K562 (cell line): Measurements from ENCODE around the gene HMCN1. TPM values are rescaled to one million over a fixed set of nuclear protein-coding genes. Genes with fewer than 3 reads are reported as not detected.
"Not testable (repeated sequence)": the region's sequence is repeated elsewhere in the genome, so short reads cannot be mapped to it uniquely, and the experiment has no call there.

Source experiments
- ATAC-seq: fragments of 200-7000 bp; cut with Tn5 transposase; 3 replicates; pipeline ENCODE4 v1.9.1; 2020; ENCODE audit warnings: moderate library complexity
- BruUV-seq: library from RNA; stranded (reverse); fragments of 400-500 nt; replicated peaks from 2 replicates; lab custom pipeline; 2021; lab: Mats Ljungman, UMichigan
- CTCF ChIA-PET: fragments of 300-600 bp; formaldehyde crosslinking; extraction: SDS; loops from one replicate; lab custom pipeline; 2021; ENCODE audit warnings: low intra/inter-chr PET ratio; lab: Yijun Ruan, JAX
- POLR2A ChIA-PET: fragments of 300-600, 350-650 bp; sonication (Branson Sonifier 250); formaldehyde crosslinking; extraction: SDS; loops from one replicate; lab custom pipeline; 2021; ENCODE audit warnings: antibody characterized with exemption, inconsistent platforms; lab: Yijun Ruan, JAX
- DNase-seq, 4 experiments: peaks; one replicate each; pipeline versions ENCODE4 v3.0.0 to v3.0.0-alpha.2; 2011 to 2018; ENCODE audit warnings: low spot score in 3 of 4, mixed read lengths in 3 of 4; ENCODE audit errors: extremely low read depth in 1 of 4
- FAIRE-seq: peaks from 2 replicates; lab custom pipeline; 2011; peaks lifted over from hg19 to GRCh38; lab: Jason Lieb, UNC
- H2AFZ ChIP-seq: 2 replicates; pipeline ENCODE4 v1.6.0; 2011; ENCODE audit warnings: low read depth, low read length, control low read depth, inconsistent platforms
- H3K27ac ChIP-seq: fragments of 200-600 bp; 3 replicates; pipeline ENCODE4 v1.8.0; 2011; ENCODE audit warnings: low read depth, mild to moderate bottlenecking, control low read depth, inconsistent platforms, low read length, moderate library complexity, mixed read lengths; ENCODE audit errors: extremely low read depth
- H3K27me3 ChIP-seq, 2 experiments: fragments of 300-600 bp in 1 of 2; 2 replicates in 1 of 2; 3 replicates in 1 of 2; pipeline versions ENCODE4 v1.6.0 to v1.8.0; 2011; ENCODE audit warnings: inconsistent platforms in 2 of 2, low read length in 2 of 2, mild to moderate bottlenecking in 1 of 2, mixed read lengths in 1 of 2, moderate library complexity in 1 of 2; ENCODE audit not compliant: control insufficient read depth in 2 of 2, insufficient read depth in 2 of 2
- H3K36me3 ChIP-seq: fragments of 300-600 bp; 3 replicates; pipeline ENCODE4 v1.8.0; 2011; ENCODE audit warnings: mild to moderate bottlenecking, low read length, inconsistent platforms; ENCODE audit not compliant: control insufficient read depth, insufficient read depth
- H3K4me1 ChIP-seq, 2 experiments: fragments of 200-600 bp in 1 of 2; replicated peaks in 1 of 2; 2 replicates in 1 of 2; 3 replicates in 1 of 2; pipeline versions ENCODE4 v1.5.1 to v1.8.0; 2011; ENCODE audit warnings: inconsistent platforms in 2 of 2, low read length in 2 of 2, mild to moderate bottlenecking in 1 of 2, mixed read lengths in 1 of 2, moderate library complexity in 1 of 2; ENCODE audit not compliant: control insufficient read depth in 2 of 2, insufficient read depth in 2 of 2
- H3K4me2 ChIP-seq: 2 replicates; pipeline ENCODE4 v1.6.1; 2011; ENCODE audit warnings: low read length, control low read depth, inconsistent platforms, mixed read lengths; ENCODE audit not compliant: insufficient read depth
- H3K4me3 ChIP-seq: fragments of 200-600 bp; sonication (generic), shearing (Covaris generic); 2 replicates; pipeline ENCODE4 v1.5.1; 2016; ENCODE audit warnings: control low read depth, inconsistent platforms
- H3K79me2 ChIP-seq: fragments of 200-600 bp; 3 replicates; pipeline ENCODE4 v1.8.0; 2011; ENCODE audit warnings: low read length, inconsistent platforms; ENCODE audit not compliant: control insufficient read depth, insufficient read depth
- H3K9ac ChIP-seq, 2 experiments: 2 replicates each; pipeline versions ENCODE4 v1.6.0 to v1.6.1; 2011; ENCODE audit warnings: low read depth in 2 of 2, low read length in 2 of 2, control low read depth in 1 of 2, inconsistent platforms in 1 of 2, mild to moderate bottlenecking in 1 of 2, mixed read lengths in 1 of 2; ENCODE audit not compliant: insufficient read depth in 1 of 2
- H3K9me1 ChIP-seq: one replicate; pipeline ENCODE4 v1.6.0; 2011; ENCODE audit warnings: inconsistent platforms, mild to moderate bottlenecking, low read length, moderate library complexity; ENCODE audit not compliant: control insufficient read depth, insufficient read depth
- H3K9me3 ChIP-seq: replicated peaks from 2 replicates; pipeline ENCODE4 v1.5.1; 2011; ENCODE audit warnings: low read depth, low read length, inconsistent platforms; ENCODE audit not compliant: control insufficient read depth, insufficient read depth
- H4K20me1 ChIP-seq: replicated peaks from 2 replicates; pipeline ENCODE4 v1.6.1; 2011; ENCODE audit warnings: low read length, inconsistent platforms, mixed read lengths; ENCODE audit not compliant: control insufficient read depth, insufficient read depth
- GABPB1 ChIP-seq: sonication (generic); formaldehyde crosslinking; IDR thresholded peaks from 2 replicates; pipeline ENCODE4 v1.8.0; 2022; ENCODE audit warnings: mild to moderate bottlenecking, missing genetic modification reagents
- ZBED1 ChIP-seq: IDR thresholded peaks from 2 replicates; pipeline ENCODE4 v1.6.1; 2014
- ZNF134 ChIP-seq: fragments of 250-450 bp; sonication (Bioruptor Pico); conservative IDR thresholded peaks from 2 replicates; pipeline ENCODE4 v1.4.0; 2020
- WGBS: fragments of 100-300 bp; shearing (Covaris generic); methylation state at CpG from one replicate; pipeline ENCODE4 v1.1.6; 2016; ENCODE audit warnings: low coverage, mixed read lengths; ENCODE audit not compliant: insufficient coverage; ENCODE audit errors: missing lambda C conversion rate; 5-methylcytosine and 5-hydroxymethylcytosine counted together
- in situ Hi-C: fragments of 300-500 bp; cut with MboI; formaldehyde crosslinking; loops from 4 replicates; pipeline ENCODE4 v1.15.0; 2018; ENCODE audit warnings: inconsistent platforms, mixed read lengths
- intact Hi-C: fragments of 100-400 bp; cut with micrococcal nuclease; formaldehyde crosslinking; loops from 2 replicates; pipeline ENCODE4 v1.14.2; 2022
- polyA plus RNA-seq, 8 experiments: library from polyadenylated mRNA; depleted of rRNA in 4 of 8; stranded (reverse) in 5 of 8; unstranded in 3 of 8; fragments of >200 nt; fragmentation: Nextera tagmentation in 2 of 8; fragmentation: Illumina TruSeq in 1 of 8; extraction: Ambion mirVana in 2 of 8; extraction: Trizol in 1 of 8; gene quantifications; 2 replicates each; pipeline versions ENCODE4 v1.2.1 to v1.2.3, GENCODE V29; 2011 to 2014; ENCODE audit warnings: inconsistent platforms in 1 of 8, missing spikeins in 1 of 8
- total RNA-seq, 7 experiments: library from RNA; depleted of rRNA in 6 of 7; stranded (reverse); fragments of >200 nt in 6 of 7; fragmentation: Illumina TruSeq in 2 of 7; extraction: Trizol in 2 of 7; gene quantifications; 2 replicates each; pipeline versions ENCODE4 v1.2.1 to v1.2.3, GENCODE V29; 2011 to 2021; ENCODE audit warnings: low replicate concordance in 1 of 7
- TF ChIP-seq, protein P1 (sequence below): sonication (generic); formaldehyde crosslinking; IDR thresholded peaks from 2 replicates; pipeline ENCODE4 v1.8.1; 2022; ENCODE audit warnings: missing genetic modification reagents
- TF ChIP-seq, protein P2 (sequence below): fragments of 150-350 bp; conservative IDR thresholded peaks from 2 replicates; pipeline ENCODE4 v1.6.1; 2014; ENCODE audit warnings: low read length
- TF ChIP-seq, protein P3 (sequence below), 2 experiments: fragments of 450-650 bp; IDR thresholded peaks; 2 replicates each; pipeline ENCODE4 v1.6.1; 2016

Gene HMCN1
- total and polyA plus RNA-seq, 9 of the 15 experiments (the other 6 are each of a cell fraction or from before 2014, with no cell fraction given): 0.07 to 0.36 (median 0.21) TPM

DNA sequence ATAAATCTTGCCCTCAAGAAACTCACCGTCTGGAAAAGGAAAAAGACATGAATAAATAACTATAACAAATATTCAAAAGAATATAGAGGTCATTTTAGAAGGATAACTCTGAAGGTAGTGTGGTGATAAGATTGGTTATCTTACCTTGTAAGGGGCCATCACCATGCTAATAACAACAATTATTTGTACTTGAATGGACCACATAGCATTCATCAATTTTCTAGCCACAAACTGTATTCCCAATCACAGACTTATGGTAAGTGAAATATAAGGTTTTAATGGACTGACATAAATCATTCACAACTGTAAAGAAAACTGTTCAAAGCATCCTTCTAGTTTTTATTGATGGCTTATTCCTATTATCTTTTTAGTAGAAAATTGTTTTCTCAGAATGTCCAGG lies 57.8 kb downstream of the HMCN1 start (continued):
- TF ChIP-seq, protein P1, sequence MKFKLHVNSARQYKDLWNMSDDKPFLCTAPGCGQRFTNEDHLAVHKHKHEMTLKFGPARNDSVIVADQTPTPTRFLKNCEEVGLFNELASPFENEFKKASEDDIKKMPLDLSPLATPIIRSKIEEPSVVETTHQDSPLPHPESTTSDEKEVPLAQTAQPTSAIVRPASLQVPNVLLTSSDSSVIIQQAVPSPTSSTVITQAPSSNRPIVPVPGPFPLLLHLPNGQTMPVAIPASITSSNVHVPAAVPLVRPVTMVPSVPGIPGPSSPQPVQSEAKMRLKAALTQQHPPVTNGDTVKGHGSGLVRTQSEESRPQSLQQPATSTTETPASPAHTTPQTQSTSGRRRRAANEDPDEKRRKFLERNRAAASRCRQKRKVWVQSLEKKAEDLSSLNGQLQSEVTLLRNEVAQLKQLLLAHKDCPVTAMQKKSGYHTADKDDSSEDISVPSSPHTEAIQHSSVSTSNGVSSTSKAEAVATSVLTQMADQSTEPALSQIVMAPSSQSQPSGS (CRISPR knock-in tag): no peak
- TF ChIP-seq ZBED1: no peak
- TF ChIP-seq, protein P2, sequence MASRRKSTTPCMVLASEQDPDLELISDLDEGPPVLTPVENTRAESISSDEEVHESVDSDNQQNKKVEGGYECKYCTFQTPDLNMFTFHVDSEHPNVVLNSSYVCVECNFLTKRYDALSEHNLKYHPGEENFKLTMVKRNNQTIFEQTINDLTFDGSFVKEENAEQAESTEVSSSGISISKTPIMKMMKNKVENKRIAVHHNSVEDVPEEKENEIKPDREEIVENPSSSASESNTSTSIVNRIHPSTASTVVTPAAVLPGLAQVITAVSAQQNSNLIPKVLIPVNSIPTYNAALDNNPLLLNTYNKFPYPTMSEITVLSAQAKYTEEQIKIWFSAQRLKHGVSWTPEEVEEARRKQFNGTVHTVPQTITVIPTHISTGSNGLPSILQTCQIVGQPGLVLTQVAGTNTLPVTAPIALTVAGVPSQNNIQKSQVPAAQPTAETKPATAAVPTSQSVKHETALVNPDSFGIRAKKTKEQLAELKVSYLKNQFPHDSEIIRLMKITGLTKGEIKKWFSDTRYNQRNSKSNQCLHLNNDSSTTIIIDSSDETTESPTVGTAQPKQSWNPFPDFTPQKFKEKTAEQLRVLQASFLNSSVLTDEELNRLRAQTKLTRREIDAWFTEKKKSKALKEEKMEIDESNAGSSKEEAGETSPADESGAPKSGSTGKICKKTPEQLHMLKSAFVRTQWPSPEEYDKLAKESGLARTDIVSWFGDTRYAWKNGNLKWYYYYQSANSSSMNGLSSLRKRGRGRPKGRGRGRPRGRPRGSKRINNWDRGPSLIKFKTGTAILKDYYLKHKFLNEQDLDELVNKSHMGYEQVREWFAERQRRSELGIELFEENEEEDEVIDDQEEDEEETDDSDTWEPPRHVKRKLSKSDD: no peak
- TF ChIP-seq, protein P3, sequence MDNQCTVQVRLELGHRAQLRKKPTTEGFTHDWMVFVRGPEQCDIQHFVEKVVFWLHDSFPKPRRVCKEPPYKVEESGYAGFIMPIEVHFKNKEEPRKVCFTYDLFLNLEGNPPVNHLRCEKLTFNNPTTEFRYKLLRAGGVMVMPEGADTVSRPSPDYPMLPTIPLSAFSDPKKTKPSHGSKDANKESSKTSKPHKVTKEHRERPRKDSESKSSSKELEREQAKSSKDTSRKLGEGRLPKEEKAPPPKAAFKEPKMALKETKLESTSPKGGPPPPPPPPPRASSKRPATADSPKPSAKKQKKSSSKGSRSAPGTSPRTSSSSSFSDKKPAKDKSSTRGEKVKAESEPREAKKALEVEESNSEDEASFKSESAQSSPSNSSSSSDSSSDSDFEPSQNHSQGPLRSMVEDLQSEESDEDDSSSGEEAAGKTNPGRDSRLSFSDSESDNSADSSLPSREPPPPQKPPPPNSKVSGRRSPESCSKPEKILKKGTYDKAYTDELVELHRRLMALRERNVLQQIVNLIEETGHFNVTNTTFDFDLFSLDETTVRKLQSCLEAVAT (IDR thresholded peaks at IDR 0.05): no peak
- no peak for TF ChIP-seq GABPB1 (CRISPR knock-in tag)

DNA sequence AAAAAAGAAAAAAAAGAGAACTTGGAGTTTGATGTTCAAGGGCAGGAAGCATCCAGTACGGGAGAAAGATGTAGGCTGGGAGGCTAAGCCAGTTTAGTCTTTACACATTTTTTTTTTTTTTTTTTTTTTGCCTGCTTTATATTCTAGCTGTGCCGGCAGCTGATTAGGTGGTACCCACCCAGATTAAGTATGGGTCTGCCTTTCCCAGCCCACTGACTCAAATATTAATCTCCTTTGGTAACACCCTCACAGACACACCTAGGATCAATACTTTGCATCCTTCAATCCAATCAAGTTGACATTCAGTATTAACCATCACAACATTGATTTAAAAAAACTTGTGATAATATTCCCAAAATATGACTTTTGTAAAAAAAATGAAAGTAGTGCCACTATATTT lies 60.3 kb downstream of the HMCN1 start:
- H3K79me2 ChIP-seq, H3K4me3 ChIP-seq, H3K9ac ChIP-seq, H4K20me1 ChIP-seq, FAIRE-seq, in situ Hi-C loops, H3K9me3 ChIP-seq, H3K9me1 ChIP-seq, intact Hi-C loops, H3K36me3 ChIP-seq, H3K4me2 ChIP-seq, H3K27me3 ChIP-seq, H2AFZ ChIP-seq, BruUV-seq, ATAC-seq, H3K27ac ChIP-seq, POLR2A ChIA-PET, CTCF ChIA-PET, DNase-seq, H3K4me1 ChIP-seq: not testable (repeated sequence)
- 7% methylated on average over 1 of the region's 2 CpGs for WGBS
- peak; percentile 80 for TF ChIP-seq ZNF134 (CRISPR knock-in tag)
